Endothelial cell of umbilical vein (primary cell): Measurements from ENCODE around the gene MICALL2. TPM values are rescaled to one million over a fixed set of nuclear protein-coding genes. Genes with fewer than 3 reads are reported as not detected.

Source experiments
- BruUV-seq: library from RNA; stranded (reverse); fragments of 400-500 nt; replicated peaks from 2 replicates; lab custom pipeline; 2021; lab: Mats Ljungman, UMichigan
- CTCF ChIA-PET: fragments of 300-600, 350-600 bp; sonication (Branson Sonifier 250); formaldehyde crosslinking; loops from one replicate; lab custom pipeline; 2021; ENCODE audit warnings: antibody characterized with exemption, inconsistent platforms; lab: Charles Lee
- POLR2A ChIA-PET: fragments of 300-600, 350-600 bp; sonication (Branson Sonifier 250); formaldehyde crosslinking; loops from one replicate; lab custom pipeline; 2021; ENCODE audit warnings: antibody characterized with exemption, inconsistent platforms; lab: Charles Lee
- DNase-seq: peaks from one replicate; pipeline ENCODE4 v3.0.0-alpha.2; 2011; ENCODE audit warnings: low read depth, low spot score
- FAIRE-seq: peaks from 2 replicates; lab custom pipeline; 2011; peaks lifted over from hg19 to GRCh38; lab: Jason Lieb, UNC
- H2AFZ ChIP-seq: 2 replicates; pipeline ENCODE4 v1.6.0; 2012; ENCODE audit warnings: low read depth, low read length, control low read depth, inconsistent platforms
- H3K27ac ChIP-seq: 2 replicates; pipeline ENCODE4 v1.5.1; 2011; ENCODE audit warnings: low read depth, mild to moderate bottlenecking, control low read depth, low read length, moderate library complexity; ENCODE audit not compliant: insufficient read depth
- H3K27me3 ChIP-seq, 2 experiments: 2 replicates each; pipeline versions ENCODE4 v1.6.0 to v1.6.1; 2011; ENCODE audit warnings: low read length in 2 of 2, mixed read lengths in 1 of 2; ENCODE audit not compliant: control insufficient read depth in 2 of 2, insufficient read depth in 2 of 2
- H3K36me3 ChIP-seq, 2 experiments: 2 replicates in 1 of 2; 3 replicates in 1 of 2; pipeline ENCODE4 v1.5.1; 2011; ENCODE audit warnings: low read length in 2 of 2, mild to moderate bottlenecking in 1 of 2, moderate library complexity in 1 of 2; ENCODE audit not compliant: control insufficient read depth in 2 of 2, insufficient read depth in 2 of 2; ENCODE audit errors: extremely low read depth in 1 of 2
- H3K4me1 ChIP-seq: 3 replicates; pipeline ENCODE4 v1.5.1; 2011; ENCODE audit warnings: mild to moderate bottlenecking, low read length; ENCODE audit not compliant: control insufficient read depth, insufficient read depth; ENCODE audit errors: extremely low read depth
- H3K4me2 ChIP-seq: 2 replicates; pipeline ENCODE4 v1.6.1; 2011; ENCODE audit warnings: low read length, control low read depth, mixed read lengths; ENCODE audit not compliant: insufficient read depth
- H3K4me3 ChIP-seq, 3 experiments: fragments of 200-600 bp in 1 of 3; sonication (generic), shearing (Covaris generic) in 1 of 3; replicated peaks in 1 of 3; 2 replicates each; pipeline ENCODE4 v1.5.1; 2011 to 2016; ENCODE audit warnings: control low read depth in 3 of 3, low read length in 3 of 3, mild to moderate bottlenecking in 2 of 3, inconsistent platforms in 1 of 3, low read depth in 1 of 3, moderate library complexity in 1 of 3; ENCODE audit not compliant: insufficient read depth in 1 of 3
- H3K79me2 ChIP-seq: 2 replicates; pipeline ENCODE4 v1.6.0; 2012; ENCODE audit warnings: low read length, inconsistent platforms; ENCODE audit not compliant: control insufficient read depth, insufficient read depth
- H3K9ac ChIP-seq: replicated peaks from 2 replicates; pipeline ENCODE3; 2011; ENCODE audit warnings: low read length, control low read depth; ENCODE audit not compliant: insufficient read depth; ENCODE audit errors: extremely low read depth
- H3K9me1 ChIP-seq: replicated peaks from 3 replicates; pipeline ENCODE4 v1.6.0; 2011; ENCODE audit warnings: mild to moderate bottlenecking, low read length; ENCODE audit not compliant: control insufficient read depth, insufficient read depth; ENCODE audit errors: extremely low read depth
- H3K9me3 ChIP-seq: replicated peaks from 2 replicates; pipeline ENCODE4 v1.5.1; 2012; ENCODE audit warnings: low read length, inconsistent platforms; ENCODE audit not compliant: control insufficient read depth, insufficient read depth
- H4K20me1 ChIP-seq: replicated peaks from 2 replicates; pipeline ENCODE3; 2011; ENCODE audit warnings: mild to moderate bottlenecking, low read length; ENCODE audit not compliant: control insufficient read depth, insufficient read depth; ENCODE audit errors: extremely low read depth
- EZH2 ChIP-seq: IDR thresholded peaks from 2 replicates; pipeline ENCODE4 v1.6.1; 2012; ENCODE audit warnings: borderline replicate concordance, low read depth, mild to moderate bottlenecking, moderate library complexity, low read length, inconsistent platforms; ENCODE audit not compliant: severe bottlenecking
- FOS ChIP-seq: IDR thresholded peaks from 2 replicates; pipeline ENCODE4 v1.6.1; 2011; ENCODE audit warnings: mild to moderate bottlenecking, low read length, moderate library complexity, borderline replicate concordance; ENCODE audit not compliant: insufficient read depth
- GATA2 ChIP-seq: IDR thresholded peaks from 2 replicates; pipeline ENCODE4 v1.7.0; 2011; ENCODE audit warnings: low read depth, mild to moderate bottlenecking, moderate library complexity, mixed read lengths, low read length; ENCODE audit not compliant: insufficient read length, insufficient read depth
- JUN ChIP-seq: IDR thresholded peaks from 2 replicates; pipeline ENCODE4 v1.6.1; 2011; ENCODE audit warnings: borderline replicate concordance, low read depth; ENCODE audit not compliant: insufficient read length, insufficient read depth
- MAX ChIP-seq: IDR thresholded peaks from 2 replicates; pipeline ENCODE4 v1.6.1; 2011; ENCODE audit not compliant: insufficient read depth, insufficient read length
- MYC ChIP-seq: IDR thresholded peaks from one replicate; pipeline ENCODE4 v1.6.1; 2011; ENCODE audit warnings: mild to moderate bottlenecking, low read depth, low read length
- POLR2A ChIP-seq: IDR thresholded peaks from 2 replicates; pipeline ENCODE4 v1.6.1; 2012; ENCODE audit warnings: low read depth, mild to moderate bottlenecking, control low read depth, low read length
- POLR2AphosphoS5 ChIP-seq: IDR thresholded peaks from 2 replicates; pipeline ENCODE4 v1.6.1; 2012; ENCODE audit warnings: low read depth, mild to moderate bottlenecking, control low read depth, low read length, moderate library complexity; ENCODE audit not compliant: insufficient read depth
- dilution Hi-C: fragments of 300-500 bp; cut with MboI; formaldehyde crosslinking; loops from one replicate; pipeline ENCODE4 v1.15.0; 2019; ENCODE audit warnings: low sequenced_read_pairs; ENCODE audit not compliant: extremely low pct_ligation_motif_present
- intact Hi-C: fragments of 100-400 bp; cut with micrococcal nuclease; formaldehyde crosslinking; loops from one replicate; pipeline ENCODE4 v1.10.0; 2022
- polyA plus RNA-seq, 4 experiments: library from polyadenylated mRNA; depleted of rRNA in 3 of 4; stranded (reverse) in 3 of 4; unstranded in 1 of 4; fragments of >200 nt; gene quantifications; 2 replicates each; pipeline versions ENCODE4 v1.2.1 to v1.2.3, GENCODE V29; 2011 to 2012; ENCODE audit warnings: missing spikeins in 1 of 4
- total RNA-seq: library from RNA; stranded (reverse); gene quantifications from 2 replicates; pipeline ENCODE4 v1.2.3, GENCODE V29; 2021
- TF ChIP-seq, protein P1 (sequence below), 2 donors: IDR thresholded peaks; 1 replicate in 1 of 2; 2 replicates in 1 of 2; pipeline ENCODE4 v1.5.1; 2011; ENCODE audit warnings: low read length in 2 of 2, mild to moderate bottlenecking in 2 of 2, moderate library complexity in 2 of 2, control low read depth in 1 of 2, inconsistent platforms in 1 of 2, low read depth in 1 of 2; ENCODE audit not compliant: insufficient read depth in 1 of 2; ENCODE audit errors: extremely low read depth in 1 of 2

The MICALL2 gene
- total and polyA plus RNA-seq, 2 donors (not counting 3 experiments of a cell fraction or from before 2014, with no cell fraction given), result 29.8 to 46.3 TPM

DNA sequence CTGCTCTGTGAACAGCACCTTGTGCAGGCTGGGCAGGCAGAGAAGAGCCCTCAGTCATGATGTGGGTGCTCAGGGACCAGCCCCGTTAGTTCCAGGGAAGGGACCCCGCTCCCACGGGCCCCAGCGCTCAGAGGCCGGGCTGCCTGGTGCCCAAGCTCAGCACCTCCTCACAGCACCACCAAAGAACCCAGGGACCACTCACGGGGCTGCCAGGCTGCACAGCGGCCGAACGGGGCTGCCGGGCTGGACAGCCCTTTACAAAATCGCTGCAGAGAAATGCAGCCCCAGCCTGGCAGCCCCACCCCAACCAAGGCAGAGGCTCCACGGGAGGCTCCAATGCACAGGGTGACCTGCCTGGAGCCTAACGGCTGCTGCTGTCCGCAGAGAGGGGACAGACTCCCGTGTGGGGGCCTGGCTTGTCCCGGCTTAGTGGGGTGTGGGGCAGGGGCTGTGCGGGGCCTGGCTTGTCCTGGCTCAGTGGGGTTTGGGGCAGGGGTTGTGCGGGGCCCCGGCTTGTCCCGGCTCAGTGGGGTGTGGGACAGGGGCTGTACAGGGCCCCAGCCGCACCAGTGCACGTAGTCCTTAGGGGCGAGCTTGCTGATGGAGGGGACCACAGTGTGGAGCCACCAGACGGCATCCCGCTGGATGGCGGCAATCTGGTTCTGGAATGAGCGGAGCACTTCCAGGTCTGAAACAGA, 35.7 kb upstream of the MICALL2 start:
- Histone ChIP-seq H3K4me3 (no peak overlapping the region), H4K20me1 (no peaks in the 10 kb centered on the region), H3K27me3 (no peaks in the 10 kb centered on the region), H3K4me2 (no peak overlapping the region), H3K9ac (no peak overlapping the region), H3K4me1 (no peaks in the 10 kb centered on the region), H3K9me3 (no peaks in the 10 kb centered on the region), H2AFZ (no peak overlapping the region), H3K27ac (no peak overlapping the region), H3K36me3 (peaks cover 7 to 44% of the 10 kb centered on the region in 2 experiments), H3K79me2 (no peaks in the 10 kb centered on the region), H3K9me1 (no peaks in the 10 kb centered on the region)
- POLR2A ChIA-PET, result no interaction called here
- CTCF ChIA-PET, result no interaction called here
- intact Hi-C loops (no loop called here), dilution Hi-C loops (no loop called here)
- no TSS peak for BruUV-seq
- no peak for DNase-seq
- no peak for FAIRE-seq
- TF ChIP-seq POLR2A (no peak), JUN (no peak), MAX (no peak), EZH2 (no peak)

- TF ChIP-seq FOS, result no peak
- TF ChIP-seq JUN, result no peak
- TF ChIP-seq MYC, result no peak
- TF ChIP-seq, protein P1, sequence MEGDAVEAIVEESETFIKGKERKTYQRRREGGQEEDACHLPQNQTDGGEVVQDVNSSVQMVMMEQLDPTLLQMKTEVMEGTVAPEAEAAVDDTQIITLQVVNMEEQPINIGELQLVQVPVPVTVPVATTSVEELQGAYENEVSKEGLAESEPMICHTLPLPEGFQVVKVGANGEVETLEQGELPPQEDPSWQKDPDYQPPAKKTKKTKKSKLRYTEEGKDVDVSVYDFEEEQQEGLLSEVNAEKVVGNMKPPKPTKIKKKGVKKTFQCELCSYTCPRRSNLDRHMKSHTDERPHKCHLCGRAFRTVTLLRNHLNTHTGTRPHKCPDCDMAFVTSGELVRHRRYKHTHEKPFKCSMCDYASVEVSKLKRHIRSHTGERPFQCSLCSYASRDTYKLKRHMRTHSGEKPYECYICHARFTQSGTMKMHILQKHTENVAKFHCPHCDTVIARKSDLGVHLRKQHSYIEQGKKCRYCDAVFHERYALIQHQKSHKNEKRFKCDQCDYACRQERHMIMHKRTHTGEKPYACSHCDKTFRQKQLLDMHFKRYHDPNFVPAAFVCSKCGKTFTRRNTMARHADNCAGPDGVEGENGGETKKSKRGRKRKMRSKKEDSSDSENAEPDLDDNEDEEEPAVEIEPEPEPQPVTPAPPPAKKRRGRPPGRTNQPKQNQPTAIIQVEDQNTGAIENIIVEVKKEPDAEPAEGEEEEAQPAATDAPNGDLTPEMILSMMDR (IDR thresholded peaks at IDR 0.05; ENCODE audit: extremely low read depth in 1 of 2, insufficient read depth in 1 of 2, low read depth in 1 of 2, low read length in 2 of 2), result no peak
- no peak for TF ChIP-seq GATA2
- TF ChIP-seq EZH2, result no peak
- no peak for TF ChIP-seq MAX
- TF ChIP-seq POLR2A, result no peak
- no peak for TF ChIP-seq POLR2AphosphoS5
- no TSS peak for BruUV-seq
- CTCF ChIA-PET, result no interaction called here
- DNase-seq, result no peak
- no peaks in the 10 kb centered on the region for H3K27me3 ChIP-seq
- FAIRE-seq, result no peak
- H3K9ac ChIP-seq, result no peak overlapping the region
- no peaks in the 10 kb centered on the region for H4K20me1 ChIP-seq
- H3K9me3 ChIP-seq, result no peaks in the 10 kb centered on the region
- no peak overlapping the region for H3K4me2 ChIP-seq
- H3K4me3 ChIP-seq, result no peak overlapping the region
- intact Hi-C loops (no loop called here), dilution Hi-C loops (no loop called here)
- H3K79me2 ChIP-seq, result no peaks in the 10 kb centered on the region
- H3K36me3 ChIP-seq, result peaks cover 7 to 40% of the 10 kb centered on the region in 2 experiments
- H3K9me1 ChIP-seq, result no peaks in the 10 kb centered on the region
- POLR2A ChIA-PET, result no interaction called here
- no peaks in the 10 kb centered on the region for H3K4me1 ChIP-seq
- H3K27ac ChIP-seq, result no peak overlapping the region
- H2AFZ ChIP-seq, result no peak overlapping the region
Observed at GRCh38 chr7:1494447-1494846, 35.2 kb upstream of the MICALL2 start.
